Cerebellar nuclear complex (tissue), 1 donor: ENCODE measurements around the gene PDE6B.
"Not testable (repeated sequence)": the region's sequence is repeated elsewhere in the genome, so short reads cannot be mapped to it uniquely, and the experiment has no call there.

Source experiments
- DNase-seq, 2 experiments: peaks; one replicate each; lab custom pipeline; 2025; lab: John Stamatoyannopoulos, UW

Gene PDE6B

GRCh38 chr4:704198-704891 is 79.0 kb downstream of the PDE6B start:
- DNase-seq = no peak

- no peak for DNase-seq
Observed at GRCh38 chr4:704971-705277, 79.6 kb downstream of the PDE6B start.

- DNase-seq = peak; percentile 59 to 68
Observed at GRCh38 chr4:705278-706082, 80.1 kb downstream of the PDE6B start, which contains the start of gene PCGF3. PCGF3 (plus strand) TSS chr4:705832; CDS start chr4:733681, 27,849 bp downstream.

- DNase-seq = not testable (repeated sequence)
Observed at GRCh38 chr4:706083-706633, 80.8 kb downstream of the PDE6B start.

- DNase-seq = no peak
Observed at GRCh38 chr4:706834-707598, 81.6 kb downstream of the PDE6B start.

- no peak for DNase-seq
Observed at GRCh38 chr4:707929-708630, 82.7 kb downstream of the PDE6B start.

- DNase-seq = no peak
Observed at GRCh38 chr4:708631-708933, 83.2 kb downstream of the PDE6B start.

- no peak for DNase-seq
Observed at GRCh38 chr4:709348-709747, 84.0 kb downstream of the PDE6B start.

- DNase-seq = no peak
Observed at GRCh38 chr4:710116-710515, 84.7 kb downstream of the PDE6B start.

GRCh38 chr4:710916-711315 is 85.5 kb downstream of the PDE6B start:
- no peak for DNase-seq

GRCh38 chr4:712093-712492 is 86.7 kb downstream of the PDE6B start:
- DNase-seq = no peak

- DNase-seq = no peak
Observed at GRCh38 chr4:712916-713632, 87.7 kb downstream of the PDE6B start.

GRCh38 chr4:714087-714486 is 88.7 kb downstream of the PDE6B start:
- DNase-seq = no peak

GRCh38 chr4:717601-718320 is 92.4 kb downstream of the PDE6B start:
- DNase-seq = no peak

GRCh38 chr4:718460-718859 is 93.1 kb downstream of the PDE6B start:
- DNase-seq = no peak
